GM12891 (cell line): ENCODE results near the gene MYO7A.
A peak's percentile ranks its signal among the peaks of the same experiment; 100 is the strongest.

Experiments
- DNase-seq: peaks from one replicate; pipeline ENCODE4 v3.0.0; 2011; ENCODE audit warnings: low spot score; ENCODE audit not compliant: insufficient read length
- FAIRE-seq: peaks from 2 replicates; lab custom pipeline; 2011; peaks lifted over from hg19 to GRCh38; lab: Jason Lieb, UNC
- PAX5 ChIP-seq: IDR thresholded peaks from 2 replicates; pipeline ENCODE4 v1.6.1; 2011; ENCODE audit warnings: low read length, moderate library complexity, mild to moderate bottlenecking; ENCODE audit not compliant: insufficient read depth, severe bottlenecking
- POLR2A ChIP-seq: IDR thresholded peaks from 2 replicates; pipeline ENCODE4 v1.6.1; 2011; ENCODE audit warnings: low read depth, low read length, control low read depth
- POLR2AphosphoS5 ChIP-seq: IDR thresholded peaks from 2 replicates; pipeline ENCODE4 v1.6.1; 2011; ENCODE audit warnings: low read depth, low read length, control low read depth
- POU2F2 ChIP-seq: IDR thresholded peaks from 2 replicates; pipeline ENCODE4 v1.6.1; 2011; ENCODE audit warnings: low read depth, mild to moderate bottlenecking, control low read depth, low read length, moderate library complexity
- SPI1 ChIP-seq: IDR thresholded peaks from 2 replicates; pipeline ENCODE4 v1.6.1; 2011; ENCODE audit warnings: low read depth, low read length, control low read depth
- TAF1 ChIP-seq: IDR thresholded peaks from 2 replicates; pipeline ENCODE4 v1.6.1; 2011; ENCODE audit warnings: low read depth, low read length, control low read depth

The MYO7A gene

DNA sequence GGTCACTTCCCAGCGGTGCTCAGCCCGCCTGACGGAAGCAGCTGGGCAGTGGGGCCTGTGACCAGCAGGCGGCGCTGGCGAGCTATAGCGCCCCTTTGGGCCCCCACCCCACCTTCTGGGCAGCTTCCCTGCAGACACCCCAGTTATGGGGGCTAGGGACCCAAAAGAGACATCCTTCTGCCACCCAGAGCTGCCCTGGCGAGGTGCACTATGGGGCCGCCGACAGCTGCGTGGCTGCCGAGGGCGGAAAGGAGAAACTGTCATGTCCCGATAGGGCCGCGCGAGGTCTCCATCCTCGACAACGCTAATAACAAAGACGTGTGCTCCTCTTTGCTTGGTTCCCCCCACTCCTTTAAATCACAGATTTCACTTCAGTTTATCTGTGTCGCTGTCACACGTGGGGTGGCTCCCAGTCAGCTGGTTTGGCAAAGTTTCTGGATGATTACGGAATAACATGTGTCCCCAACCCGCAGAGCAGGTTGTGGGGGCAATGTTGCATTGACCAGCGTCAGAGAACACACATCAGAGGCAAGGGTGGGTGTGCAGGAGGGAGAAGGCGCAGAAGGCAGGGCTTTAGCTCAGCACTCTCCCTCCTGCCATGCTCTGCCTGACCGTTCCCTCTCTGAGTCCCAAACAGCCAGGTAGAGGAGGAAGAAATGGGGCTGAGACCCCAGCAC is 673 bp upstream of the MYO7A start:
- DNase-seq, result peak; percentile 79
- TF ChIP-seq TAF1 (no peak), POLR2A (no peak), SPI1 (no peak), PAX5 (no peak), POLR2AphosphoS5 (no peak), POU2F2 (no peak)
- peak; percentile 66 for FAIRE-seq

DNA sequence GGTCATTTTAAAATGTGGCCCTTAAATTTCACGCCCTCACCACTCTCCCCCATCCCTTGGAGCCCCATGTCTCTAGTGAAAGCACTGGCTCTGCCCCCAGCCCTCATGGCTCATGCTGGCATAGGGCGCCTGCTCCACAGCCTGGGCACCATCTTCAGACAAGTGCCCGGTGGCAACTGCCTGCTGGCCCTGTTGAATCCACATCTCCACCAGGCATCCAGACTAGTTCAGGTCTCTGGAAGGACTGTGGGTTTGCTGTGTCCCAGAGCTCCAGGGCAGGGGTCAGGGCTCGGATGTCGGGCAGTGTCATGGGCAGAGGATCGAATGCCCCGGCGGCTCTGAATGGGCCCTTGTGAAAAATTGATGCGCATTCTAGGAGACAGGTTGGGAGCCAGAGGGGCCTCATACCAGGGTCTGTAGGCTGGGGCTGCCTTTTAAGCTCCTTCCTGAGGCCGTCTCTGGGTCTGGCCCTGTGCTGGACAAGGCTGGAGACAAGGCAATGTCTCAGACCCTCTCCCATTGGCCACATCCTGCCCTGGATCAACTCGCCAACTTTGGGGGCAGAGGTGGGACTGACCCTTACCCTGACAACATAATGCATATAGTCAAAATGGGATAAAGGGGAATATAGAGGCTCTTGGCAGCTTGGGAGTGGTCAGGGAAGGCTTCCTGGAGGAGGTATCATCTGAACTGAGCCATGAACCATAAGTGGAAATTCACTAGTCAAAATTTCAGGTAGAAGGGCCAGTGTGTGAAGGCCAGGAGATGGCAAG is 1.2 kb downstream of the MYO7A start:
- no peak for TF ChIP-seq SPI1
- TF ChIP-seq POLR2AphosphoS5, result no peak
- TF ChIP-seq TAF1, result no peak
- no peak for TF ChIP-seq POLR2A
- TF ChIP-seq POU2F2, result no peak
- no peak for TF ChIP-seq PAX5
- DNase-seq, result no peak
- FAIRE-seq, result no peak

DNA sequence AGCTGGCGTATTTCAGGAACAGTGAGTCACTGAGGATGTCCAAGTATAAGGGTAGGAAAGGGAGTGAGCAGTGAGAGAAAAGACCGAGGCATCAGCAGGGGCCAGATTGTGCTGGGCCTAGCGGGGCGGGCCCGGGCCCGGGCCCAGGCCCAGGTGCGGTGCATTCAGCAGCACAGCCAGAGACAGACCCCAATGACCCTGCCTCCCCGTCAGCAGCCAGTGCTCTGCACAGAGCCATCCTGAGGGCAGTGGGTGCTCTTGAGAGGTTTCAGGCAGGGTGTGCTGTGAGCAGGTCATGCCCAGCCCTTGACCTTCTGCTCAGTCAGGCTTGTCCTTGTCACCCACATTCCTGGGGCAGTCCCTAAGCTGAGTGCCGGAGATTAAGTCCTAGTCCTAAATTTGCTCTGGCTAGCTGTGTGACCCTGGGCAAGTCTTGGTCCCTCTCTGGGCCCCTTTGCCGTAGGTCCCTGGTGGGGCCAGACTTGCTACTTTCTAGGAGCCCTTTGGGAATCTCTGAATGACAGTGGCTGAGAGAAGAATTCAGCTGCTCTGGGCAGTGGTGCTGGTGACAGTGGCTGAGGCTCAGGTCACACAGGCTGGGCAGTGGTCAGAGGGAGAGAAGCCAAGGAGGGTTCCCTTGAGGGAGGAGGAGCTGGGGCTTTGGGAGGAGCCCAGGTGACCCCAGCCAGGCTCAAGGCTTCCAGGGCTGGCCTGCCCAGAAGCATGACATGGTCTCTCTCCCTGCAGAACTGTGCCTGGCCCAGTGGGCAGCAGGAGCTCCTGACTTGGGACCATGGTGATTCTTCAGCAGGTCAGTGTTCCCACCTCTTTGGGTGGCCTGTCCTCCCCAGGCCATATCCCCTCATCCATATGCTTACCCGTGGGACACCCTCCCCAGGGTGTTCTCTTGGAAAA is 2.1 kb downstream of the MYO7A start:
- DNase-seq, result no peak
- FAIRE-seq, result no peak
- no peak for TF ChIP-seq TAF1
- no peak for TF ChIP-seq POLR2AphosphoS5
- TF ChIP-seq SPI1, result no peak
- TF ChIP-seq POU2F2, result no peak

DNA sequence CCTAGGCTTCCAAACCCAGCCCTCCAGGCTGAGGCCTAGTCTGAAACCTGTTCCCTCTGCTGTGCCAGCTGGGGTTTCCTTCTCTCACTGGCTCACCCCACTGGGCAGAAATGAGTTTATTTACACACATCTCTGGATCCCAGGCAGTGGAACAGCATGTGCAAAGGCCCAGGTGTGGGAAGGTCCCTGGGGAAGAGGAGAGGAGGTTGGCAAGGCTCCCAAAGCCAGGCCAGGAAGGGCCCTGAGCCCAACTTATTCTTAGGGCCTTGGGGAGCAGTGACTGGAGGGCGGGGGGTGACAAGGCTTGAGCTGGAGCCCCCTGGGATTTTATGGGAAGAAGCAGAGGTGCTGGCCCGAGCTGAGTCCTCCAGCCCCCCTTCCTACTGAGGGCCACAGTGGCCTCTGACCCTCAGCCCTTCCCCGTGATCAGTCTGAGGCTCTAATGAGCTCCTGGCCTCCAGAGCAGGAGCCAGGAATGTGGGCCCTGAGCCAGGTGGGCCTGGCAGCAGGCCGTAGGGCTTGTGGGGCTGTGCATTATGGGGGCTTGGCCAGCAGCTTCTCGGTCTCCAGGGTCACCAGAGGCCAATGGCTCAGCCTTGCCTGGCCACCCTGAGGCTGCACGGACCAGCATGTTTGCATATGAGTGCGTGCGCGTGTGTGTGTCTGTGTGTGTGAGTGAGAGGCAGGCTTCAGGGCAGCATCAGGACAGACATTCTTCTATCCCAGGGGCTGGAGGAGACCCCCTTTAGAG is 2.9 kb downstream of the MYO7A start:
- TF ChIP-seq PAX5 (no peak), POU2F2 (no peak), SPI1 (no peak), POLR2AphosphoS5 (no peak), POLR2A (no peak), TAF1 (no peak)
- no peak for DNase-seq
- FAIRE-seq, result no peak

DNA sequence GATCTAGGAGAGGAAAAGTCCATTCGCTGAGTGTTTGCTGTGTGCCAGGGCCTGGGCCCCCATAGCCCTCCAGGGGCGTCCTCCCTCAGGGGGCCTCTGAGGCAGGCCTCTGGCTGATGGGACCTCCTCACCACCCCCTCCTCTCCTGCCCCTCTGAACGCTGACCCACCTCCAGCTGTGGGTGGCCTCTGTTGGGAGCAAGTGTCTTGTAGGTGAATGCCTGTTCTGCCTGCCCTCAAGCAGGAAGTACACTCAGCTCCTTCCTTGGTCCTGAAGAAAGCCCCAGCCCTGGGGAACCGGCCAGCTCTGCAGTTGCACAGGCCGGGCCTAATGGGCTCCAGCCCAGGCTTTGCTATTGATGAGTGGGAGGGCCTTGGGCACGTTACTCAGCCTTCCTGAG is 3.5 kb downstream of the MYO7A start:
- TF ChIP-seq TAF1 (no peak), POU2F2 (no peak), POLR2AphosphoS5 (no peak), SPI1 (no peak), PAX5 (no peak), POLR2A (no peak)
- FAIRE-seq (no peak), DNase-seq (no peak)

DNA sequence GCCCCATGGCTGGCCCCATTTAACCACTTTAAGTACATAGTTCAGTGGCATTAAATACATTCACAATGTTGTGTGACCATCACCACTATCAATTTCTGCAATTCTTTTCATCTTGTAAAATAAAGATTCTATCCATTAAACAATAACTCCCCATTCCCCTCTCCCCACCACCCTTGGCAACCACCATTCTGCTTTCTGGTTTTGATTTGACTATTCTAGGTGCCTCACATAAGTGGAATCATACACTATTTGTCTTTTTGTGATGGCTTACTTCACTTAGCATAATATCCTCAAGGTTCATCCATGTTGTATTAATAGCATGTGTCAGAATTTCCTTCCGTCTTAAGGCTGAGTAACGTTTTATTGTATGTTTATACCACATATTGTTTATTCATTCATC is 7.0 kb downstream of the MYO7A start:
- DNase-seq (no peak), FAIRE-seq (no peak)
- TF ChIP-seq SPI1 (no peak), TAF1 (no peak), POU2F2 (no peak), PAX5 (no peak), POLR2AphosphoS5 (no peak), POLR2A (no peak)

DNA sequence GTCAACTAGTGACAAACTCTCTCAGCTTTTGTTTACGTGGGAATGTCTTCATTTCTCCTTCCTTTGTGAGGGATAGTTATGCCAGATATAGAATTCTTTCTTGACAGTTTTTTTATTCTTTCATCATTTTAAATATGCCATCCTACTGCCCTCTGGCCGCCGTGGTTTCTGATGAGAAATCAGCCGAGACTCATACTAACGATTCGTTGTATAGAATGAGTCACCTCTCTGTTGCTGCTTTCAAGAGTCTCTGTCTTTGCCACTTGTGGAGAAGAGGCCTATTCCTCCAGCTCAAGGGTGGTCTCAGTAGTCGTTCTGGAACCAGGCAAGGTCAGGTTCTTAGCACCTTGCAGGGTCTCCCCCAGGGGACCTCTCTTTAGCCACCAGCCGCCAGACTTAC is 8.0 kb downstream of the MYO7A start:
- TF ChIP-seq SPI1 (no peak), POLR2A (no peak), POLR2AphosphoS5 (no peak), POU2F2 (no peak), PAX5 (no peak), TAF1 (no peak)
- FAIRE-seq (no peak), DNase-seq (no peak)

DNA sequence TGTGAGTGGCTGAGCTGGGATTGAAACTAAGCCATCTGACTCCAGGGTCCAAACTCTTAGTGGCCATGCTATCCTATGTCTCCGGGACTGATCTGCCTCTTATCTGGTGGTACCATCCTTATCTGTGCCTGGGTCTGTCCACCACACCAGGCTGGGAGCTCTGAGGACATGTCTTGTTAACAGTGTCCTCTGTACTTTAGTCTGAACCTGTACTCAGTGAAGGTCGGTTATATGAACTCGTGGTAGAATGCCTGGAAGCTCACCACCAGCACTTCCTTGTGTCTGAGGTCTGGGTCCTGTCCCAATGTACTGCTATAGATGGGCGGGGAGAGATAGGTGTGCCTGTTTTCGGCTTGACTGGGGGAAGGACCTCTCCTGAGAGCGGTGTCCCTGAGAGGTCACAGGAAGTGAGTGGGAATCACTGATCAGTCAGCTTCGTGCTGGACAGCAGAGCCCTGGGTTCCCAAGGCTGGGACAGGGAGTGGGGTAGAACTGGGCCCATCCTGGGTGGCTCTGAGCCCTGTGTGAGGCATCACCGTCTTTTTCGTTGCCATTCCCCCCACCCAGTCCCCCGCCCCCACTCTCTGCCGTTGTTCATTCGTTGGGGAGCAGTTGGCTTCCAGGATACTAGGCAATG is 8.9 kb downstream of the MYO7A start:
- FAIRE-seq (no peak), DNase-seq (no peak)
- no peak for TF ChIP-seq SPI1
- no peak for TF ChIP-seq PAX5
- TF ChIP-seq TAF1, result no peak
- TF ChIP-seq POLR2AphosphoS5, result no peak
- TF ChIP-seq POU2F2, result no peak
- no peak for TF ChIP-seq POLR2A

DNA sequence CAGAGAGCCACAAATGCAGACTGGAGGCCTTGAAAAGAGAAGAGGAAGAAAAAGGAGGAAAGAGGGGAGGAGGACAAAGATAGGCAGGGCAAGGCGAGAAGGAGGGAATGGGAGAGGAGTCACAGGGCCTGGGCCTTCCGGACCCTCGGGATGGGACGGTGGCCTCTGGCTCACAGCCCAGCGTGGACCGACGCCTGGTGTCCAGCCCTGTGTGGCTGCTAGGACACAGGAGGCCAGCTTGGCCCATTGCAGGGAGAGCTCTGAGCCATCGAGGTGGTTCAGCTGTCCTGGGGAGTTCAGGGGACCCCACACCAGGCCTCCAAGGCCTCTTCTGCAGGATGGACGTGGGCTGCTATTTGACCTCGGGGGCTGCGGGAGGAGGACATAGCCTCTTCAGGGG is 9.4 kb downstream of the MYO7A start:
- DNase-seq (no peak), FAIRE-seq (no peak)
- TF ChIP-seq SPI1, result no peak
- TF ChIP-seq POLR2A, result no peak
- TF ChIP-seq PAX5, result no peak
- TF ChIP-seq TAF1, result no peak
